HG03442 (cell line): ENCODE measurements around the gene SLC22A1.
A peak's percentile ranks its signal among the peaks of the same experiment; 100 is the strongest.
"Not testable (repeated sequence)": the region's sequence is repeated elsewhere in the genome, so short reads cannot be mapped to it uniquely, and the experiment has no call there.

Source experiments
- ATAC-seq: cut with Tn5 transposase; IDR thresholded peaks from one replicate; pipeline ENCODE4 v1.9.1; 2021; ENCODE audit warnings: mild to moderate bottlenecking, moderate library complexity; ENCODE audit not compliant: unreplicated experiment

SLC22A1 gene

DNA sequence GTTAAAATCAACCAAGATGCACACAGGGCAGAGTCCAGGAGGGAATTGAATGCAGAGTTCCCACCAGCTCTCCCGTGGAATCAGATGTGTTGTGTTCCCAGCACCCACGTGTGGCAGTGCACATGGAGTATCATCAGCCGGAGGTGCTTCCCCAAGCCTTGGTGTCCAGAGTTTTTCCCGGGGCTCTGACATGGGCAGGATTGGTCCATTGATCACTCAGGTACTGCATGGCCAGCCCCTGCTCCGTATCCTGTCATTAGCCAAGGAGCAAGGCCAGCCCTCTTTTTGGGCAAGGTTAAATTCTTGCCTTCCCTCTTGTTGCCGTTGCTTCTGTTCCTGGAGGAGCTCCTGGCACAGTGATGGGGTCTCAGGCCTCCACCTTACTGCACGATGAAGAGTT is 28.6 kb upstream of the SLC22A1 start:
- ATAC-seq, result no peak

DNA sequence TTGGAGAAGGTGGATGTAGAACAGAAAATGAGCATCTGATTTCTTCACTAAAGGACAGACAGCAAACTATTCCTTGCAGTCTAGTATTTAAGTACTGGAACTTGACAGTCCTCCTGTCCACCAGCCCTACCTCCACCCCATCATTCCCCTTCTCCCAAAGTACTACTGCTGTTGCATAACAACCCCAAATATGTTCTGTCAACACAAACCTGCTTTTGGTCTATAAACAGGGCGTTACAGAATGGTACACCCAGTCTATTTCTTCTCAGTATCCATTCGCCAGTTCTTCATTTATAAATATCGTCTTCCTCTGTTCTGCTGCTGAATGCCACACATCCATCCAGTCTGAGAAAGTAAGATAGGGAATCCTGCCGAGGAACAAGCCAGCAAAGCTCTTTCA is 27.7 kb upstream of the SLC22A1 start:
- no peak for ATAC-seq

DNA sequence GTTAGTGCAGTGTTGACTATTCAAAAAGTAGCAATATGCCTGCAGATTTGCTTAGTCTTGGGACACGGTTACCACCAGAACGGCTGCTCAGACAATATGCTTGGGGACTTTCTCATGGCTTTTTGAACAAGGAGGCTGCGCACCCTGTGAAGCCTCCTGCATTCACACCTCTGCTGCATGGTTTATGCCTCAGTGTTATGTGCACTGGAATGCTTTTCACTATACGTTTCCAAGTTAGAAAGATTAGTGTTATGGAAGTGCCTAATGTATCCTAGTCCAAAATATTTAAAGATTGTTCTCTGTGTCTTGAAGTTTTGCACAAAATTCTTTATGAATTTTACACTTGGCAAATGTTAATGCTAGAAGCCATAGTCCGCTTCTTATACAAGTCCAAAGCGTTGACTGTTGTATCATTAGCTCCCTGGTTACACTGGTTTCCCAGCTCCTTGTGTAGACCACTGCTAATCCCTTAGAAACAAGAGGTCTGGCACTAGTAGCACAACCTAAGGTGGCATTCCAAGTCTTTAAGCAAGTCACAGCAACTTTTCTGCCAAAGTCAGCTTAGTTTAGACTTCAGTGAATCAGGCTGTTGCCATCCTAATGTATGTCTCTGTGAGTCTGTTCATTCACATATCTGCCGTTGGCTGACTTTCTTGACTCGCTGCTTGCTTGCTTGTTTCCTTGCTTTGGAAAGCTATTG is 26.3 kb upstream of the SLC22A1 start:
- no peak for ATAC-seq

DNA sequence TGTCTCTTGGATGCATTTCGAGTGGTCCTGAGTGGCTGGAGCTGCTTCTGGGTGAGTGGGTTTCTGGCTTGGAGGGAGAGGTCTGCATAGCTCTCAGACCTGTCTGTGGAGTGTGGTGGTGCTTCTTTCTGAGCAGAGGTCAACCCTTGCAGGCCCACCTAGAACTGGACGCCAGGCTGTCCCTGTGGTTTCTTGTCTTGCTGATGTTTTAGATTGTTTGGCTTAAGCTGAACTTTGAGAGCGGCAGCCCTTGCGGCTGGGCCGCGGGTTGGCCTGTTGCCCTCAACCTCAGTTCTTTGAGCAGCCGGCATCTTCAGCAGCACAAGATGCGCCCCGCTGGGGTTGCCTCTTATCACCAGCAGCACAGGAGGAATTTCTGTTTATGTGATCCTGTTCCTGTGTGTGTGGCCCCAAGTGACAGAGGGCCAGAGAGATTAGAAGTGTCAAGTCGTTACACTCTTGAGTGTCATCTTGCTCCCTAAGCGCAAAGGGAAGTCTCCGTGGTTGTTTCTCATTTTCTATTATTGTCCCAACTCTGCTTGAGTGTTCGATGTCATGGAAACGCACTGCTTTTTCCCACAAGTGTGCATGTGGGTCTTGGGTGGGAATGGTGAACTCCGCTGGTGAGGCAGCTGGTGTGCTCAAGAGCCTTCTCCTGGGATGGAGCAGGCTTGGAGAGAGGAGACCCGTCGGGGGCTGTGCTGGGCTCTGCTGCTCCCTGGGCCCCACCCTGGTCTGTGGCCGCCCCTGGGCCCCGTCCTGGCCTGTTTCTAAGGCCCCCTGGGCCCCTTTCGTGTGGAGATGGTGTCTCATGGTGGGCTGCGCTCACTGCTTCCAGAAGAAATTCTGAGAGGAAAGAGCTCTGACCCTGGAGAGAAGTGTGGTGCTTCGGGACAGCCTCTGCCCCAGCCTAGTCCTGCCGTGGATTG is 20.1 kb upstream of the SLC22A1 start:
- ATAC-seq, result no peak

DNA sequence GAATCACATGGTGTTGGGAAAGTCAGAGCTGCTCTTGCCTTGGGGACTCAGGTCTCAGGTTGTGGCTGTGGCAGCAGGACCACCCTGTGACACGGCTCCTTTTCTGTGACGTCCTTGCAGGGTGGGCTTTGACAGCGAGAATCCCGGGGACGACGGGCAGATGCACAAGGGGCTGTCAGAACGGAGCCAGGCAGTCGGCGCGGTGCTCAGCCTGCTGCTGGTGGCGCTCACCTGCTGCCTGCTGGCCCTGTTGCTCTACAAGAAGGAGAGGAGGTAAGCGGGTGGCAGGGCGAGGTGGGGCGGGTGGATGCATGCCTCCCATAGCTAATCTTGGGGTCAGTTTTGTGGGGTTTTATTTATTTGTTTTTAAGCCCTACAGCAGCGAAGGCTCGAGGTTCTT is 19.2 kb upstream of the SLC22A1 start:
- no peak for ATAC-seq

DNA sequence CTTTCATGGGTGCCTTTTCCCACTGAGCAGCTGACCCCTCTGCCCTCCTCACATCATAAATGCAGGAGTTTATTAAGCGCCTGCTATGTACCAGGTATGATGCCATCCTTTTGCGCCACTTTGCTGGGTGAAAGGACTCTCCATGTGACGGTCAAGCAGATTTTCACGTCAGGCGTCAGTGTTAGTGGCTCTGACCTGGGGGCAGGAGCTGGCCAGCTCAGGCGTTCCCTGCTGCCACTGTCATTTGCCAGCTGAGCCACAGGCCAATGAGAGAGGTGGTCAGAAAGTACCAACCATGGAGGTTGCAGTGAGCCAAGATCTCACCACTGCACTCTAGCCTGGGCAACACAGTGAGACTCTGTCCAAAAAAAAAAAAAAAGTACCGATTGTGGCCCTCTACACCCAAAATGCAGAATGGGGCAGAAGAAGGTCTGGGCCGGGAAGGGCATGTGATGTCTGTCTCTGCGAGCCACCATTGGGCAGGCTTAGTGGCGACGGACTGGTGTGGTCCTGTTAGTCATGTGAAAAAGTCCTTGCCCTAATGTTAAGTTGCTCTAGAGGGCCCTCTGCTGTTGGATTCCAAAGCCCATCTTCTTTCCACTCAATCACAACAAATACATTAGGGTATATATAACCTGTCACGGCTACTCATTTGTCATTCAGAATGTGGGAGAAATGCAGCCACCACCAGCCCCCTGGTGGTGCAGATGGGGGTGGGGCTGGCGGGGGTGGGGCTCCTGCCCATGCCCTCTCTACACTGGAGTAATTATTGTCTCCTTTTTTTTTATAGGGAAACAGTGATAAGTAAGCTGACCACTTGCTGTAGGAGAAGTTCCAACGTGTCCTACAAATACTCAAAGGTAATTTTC is 18.4 kb upstream of the SLC22A1 start:
- peak; percentile 47 for ATAC-seq

DNA sequence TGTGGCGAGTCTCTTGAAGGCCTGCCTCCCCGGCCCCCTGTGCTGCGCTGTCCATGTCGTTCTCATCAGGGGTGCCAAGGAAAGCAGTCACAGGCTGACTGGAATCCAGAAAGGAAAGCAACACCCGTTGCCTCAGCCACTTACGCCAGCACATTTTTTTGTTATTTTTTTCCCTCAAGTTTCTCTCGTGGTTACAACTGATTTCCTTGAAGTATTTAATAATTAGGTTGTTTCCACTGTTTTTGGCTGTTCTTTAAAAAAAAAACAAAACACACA is 17.9 kb upstream of the SLC22A1 start:
- ATAC-seq, result no peak

DNA sequence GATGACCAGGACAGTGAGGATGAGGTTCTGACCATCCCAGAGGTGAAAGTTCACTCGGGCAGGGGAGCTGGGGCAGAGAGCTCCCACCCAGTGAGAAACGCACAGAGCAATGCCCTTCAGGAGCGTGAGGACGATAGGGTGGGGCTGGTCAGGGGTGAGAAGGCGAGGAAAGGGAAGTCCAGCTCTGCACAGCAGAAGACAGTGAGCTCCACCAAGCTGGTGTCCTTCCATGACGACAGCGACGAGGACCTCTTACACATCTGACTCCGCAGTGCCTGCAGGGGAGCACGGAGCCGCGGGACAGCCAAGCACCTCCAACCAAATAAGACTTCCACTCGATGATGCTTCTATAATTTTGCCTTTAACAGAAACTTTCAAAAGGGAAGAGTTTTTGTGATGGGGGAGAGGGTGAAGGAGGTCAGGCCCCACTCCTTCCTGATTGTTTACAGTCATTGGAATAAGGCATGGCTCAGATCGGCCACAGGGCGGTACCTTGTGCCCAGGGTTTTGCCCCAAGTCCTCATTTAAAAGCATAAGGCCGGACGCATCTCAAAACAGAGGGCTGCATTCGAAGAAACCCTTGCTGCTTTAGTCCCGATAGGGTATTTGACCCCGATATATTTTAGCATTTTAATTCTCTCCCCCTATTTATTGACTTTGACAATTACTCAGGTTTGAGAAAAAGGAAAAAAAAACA is 16.6 kb upstream of the SLC22A1 start:
- ATAC-seq, result no peak

DNA sequence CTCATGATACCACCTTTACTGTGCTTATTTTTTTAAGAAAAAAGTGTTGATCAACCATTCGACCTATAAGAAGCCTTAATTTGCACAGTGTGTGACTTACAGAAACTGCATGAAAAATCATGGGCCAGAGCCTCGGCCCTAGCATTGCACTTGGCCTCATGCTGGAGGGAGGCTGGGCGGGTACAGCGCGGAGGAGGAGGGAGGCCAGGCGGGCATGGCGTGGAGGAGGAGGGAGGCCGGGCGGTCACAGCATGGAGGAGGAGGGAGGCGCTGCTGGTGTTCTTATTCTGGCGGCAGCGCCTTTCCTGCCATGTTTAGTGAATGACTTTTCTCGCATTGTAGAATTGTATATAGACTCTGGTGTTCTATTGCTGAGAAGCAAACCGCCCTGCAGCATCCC is 15.6 kb upstream of the SLC22A1 start:
- ATAC-seq, result no peak

DNA sequence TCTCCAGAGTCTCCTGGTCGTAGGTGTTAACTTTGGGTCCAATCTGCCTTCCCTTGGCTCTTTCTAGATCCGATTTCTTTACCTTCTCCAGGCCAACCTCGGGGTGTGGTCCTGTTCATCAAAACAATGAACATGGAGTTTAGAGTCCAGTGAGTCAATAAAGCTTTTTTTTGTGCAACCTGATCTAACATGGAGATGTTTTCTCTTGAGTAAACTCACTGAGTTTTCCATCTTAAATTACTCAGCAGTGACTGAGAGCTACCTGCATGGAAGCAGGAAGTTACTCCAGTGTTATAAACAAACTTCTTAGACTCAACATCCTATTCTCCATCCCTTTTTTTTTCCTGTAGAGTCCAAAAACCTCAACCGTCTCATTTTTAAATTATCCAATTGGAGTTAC is 14.9 kb upstream of the SLC22A1 start:
- ATAC-seq, result no peak

DNA sequence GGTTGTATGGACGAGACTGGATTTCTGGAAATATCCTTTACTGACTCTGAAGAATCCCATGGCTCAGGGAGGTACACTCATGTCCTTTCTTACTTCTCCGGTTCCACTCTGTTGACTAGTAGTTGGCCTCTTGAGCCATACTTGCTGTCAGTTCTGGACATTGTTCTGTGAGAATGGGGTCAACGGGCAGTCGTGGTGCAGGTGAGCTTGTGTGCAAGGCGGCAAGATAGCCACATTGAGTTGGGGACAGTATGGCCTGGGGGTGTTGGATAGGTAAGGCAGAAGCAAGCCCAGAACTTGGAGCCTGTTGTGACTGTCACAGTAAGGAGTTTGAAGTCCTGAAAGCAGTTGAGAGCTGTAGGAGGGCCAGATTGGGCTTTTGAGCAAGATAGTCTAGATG is 13.5 kb upstream of the SLC22A1 start:
- no peak for ATAC-seq

DNA sequence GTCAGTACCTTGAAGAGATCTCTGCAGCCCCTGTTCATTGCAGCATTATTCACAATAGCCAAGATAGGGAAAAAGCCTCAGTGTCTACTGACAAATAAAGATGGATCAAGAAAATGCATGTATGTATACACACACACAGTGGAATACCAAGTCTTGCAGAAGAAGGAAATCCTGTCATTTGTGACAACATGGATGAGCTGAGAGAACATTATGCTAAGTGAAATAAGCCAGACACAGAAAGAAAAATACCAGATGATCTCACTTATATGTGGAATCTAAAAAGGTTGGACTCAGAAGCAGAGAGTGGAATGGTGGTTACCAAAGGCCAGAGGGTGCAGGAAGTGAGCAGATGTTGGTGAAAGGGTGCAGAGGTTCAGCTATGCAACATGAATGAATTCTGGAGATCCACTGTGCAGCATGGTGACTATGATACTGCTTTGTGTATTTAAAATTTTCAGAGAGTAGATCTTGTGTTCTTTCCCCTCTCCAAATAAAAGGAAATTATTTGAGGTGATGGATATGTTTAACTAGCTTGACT is 11.0 kb upstream of the SLC22A1 start:
- ATAC-seq, result no peak

DNA sequence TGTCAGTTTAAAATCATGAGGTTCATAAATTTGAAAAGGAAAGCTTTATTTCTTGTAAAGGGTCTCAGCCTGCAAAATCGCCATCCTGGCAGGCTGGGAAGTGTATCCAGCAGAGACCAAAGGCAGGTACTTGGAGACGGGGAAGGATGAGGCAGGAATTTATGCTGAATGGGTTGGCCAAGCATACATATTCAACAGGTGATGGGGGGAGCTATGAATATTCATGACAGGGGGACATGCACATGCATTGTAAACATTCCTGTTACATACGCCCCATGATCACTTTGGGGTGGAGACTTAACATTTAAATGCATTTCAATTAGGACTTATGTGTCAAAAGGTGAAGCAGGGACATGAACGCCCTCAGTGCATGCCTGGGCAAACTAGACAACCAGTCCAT is 9.8 kb upstream of the SLC22A1 start:
- ATAC-seq, result no peak

DNA sequence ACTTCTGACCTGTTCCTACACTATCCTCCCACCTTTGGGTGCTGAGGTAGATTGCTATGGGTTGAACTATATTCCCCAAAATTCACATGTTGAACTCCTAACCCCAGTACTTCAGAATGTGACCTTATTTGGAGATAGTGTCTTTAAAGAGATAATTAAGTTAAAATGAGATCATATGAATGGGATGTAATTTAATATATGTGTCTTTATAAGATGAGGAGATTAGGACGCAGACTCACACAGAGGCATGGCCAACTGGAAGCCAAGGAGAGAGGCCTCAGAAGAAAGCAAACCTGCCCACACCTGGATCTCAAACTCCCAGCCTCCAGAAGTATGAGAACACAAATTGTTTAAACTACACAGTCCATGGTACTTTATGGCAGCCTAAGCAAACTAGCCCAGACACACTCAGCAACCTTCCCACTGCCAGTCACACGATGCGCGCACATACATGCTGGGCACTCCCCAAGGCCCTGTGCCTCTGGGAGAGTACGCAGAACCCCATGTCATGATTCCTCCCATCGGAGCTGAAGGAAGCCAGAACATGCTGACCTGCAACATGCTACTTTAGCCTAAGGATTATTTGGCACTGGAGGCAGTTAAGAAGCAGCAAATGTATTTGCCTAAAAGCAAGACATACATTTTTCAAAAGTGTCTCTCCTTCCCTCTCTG is 8.9 kb upstream of the SLC22A1 start:
- no peak for ATAC-seq

DNA sequence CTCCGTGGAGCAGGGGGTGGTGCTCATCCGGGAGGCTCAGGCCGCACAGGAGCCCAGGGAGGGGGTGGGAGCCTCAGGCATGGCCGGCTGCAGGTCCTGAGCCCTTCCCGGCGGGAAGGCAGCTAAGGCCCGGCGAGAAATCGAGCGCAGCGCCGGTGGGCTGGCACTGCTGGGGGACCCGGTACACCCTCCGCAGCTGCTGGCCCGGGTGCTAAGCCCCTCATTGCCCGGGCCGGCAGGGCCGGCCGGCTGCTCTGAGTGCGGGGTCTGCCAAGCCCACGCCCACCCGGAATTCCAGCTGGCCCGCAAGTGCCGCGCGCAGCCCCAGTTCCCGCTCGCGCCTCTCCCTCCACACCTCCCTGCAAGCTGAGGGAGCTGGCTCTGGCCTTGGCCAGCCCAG is 7.1 kb upstream of the SLC22A1 start:
- ATAC-seq, result not testable (repeated sequence)

DNA sequence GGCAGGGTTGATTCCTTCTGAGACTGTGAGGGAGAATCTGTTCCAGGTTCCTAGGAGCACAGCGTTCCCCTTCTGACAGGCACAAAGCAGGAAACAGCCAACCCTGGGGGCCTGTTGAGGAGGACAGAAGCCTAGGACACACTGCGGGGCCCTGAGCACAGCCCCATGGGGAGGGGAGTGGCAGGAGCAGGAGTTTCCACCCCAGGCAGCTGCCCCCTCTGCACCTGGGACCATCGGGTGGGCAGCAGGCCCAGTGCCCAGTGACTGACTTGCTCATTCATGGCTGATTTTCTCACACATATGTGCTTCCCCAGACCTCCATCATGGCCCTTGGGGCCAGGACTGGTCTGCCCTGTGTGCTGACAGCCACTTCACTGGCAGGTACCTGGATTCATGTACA is 6.2 kb upstream of the SLC22A1 start:
- no peak for ATAC-seq

DNA sequence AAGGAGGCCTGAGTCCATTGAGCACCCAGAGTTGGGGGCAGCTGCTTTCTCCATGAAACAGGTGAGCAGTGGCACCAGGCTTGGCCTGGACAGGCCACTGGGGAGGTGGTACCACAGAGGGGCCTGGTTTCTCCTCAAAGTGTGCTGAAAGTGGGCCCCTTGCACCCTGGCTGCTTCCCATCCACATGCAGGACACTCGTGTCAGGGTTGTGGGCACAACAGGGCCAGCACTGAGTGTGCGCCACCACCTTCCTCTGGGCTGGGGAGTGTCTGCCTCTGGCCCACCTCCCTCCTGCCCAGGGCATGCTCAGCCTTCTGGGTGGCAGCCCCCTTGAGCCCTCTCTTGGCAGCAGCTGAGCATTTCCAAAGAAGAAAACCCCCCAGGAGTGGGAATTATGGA is 5.2 kb upstream of the SLC22A1 start:
- ATAC-seq, result no peak

DNA sequence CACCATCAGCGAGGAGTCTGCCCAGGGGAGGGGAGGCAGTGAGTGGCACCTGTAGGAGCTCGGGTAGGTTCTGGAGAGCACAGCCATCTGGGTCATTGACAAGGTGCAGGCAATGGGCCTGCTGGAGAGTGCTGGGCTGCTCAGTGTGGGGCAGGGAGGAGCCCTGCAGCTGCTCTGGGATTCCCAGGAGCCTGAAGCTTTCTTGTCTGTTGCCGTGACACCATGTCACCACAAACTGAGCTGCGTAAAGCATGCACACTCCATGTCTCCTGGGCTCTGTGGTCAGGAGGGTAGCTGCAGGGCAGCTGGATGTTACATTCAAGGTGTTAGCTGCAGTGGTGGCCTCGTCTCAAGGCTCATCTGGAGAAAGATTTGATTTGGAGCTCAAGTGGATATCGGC is 4.5 kb upstream of the SLC22A1 start:
- ATAC-seq, result no peak

DNA sequence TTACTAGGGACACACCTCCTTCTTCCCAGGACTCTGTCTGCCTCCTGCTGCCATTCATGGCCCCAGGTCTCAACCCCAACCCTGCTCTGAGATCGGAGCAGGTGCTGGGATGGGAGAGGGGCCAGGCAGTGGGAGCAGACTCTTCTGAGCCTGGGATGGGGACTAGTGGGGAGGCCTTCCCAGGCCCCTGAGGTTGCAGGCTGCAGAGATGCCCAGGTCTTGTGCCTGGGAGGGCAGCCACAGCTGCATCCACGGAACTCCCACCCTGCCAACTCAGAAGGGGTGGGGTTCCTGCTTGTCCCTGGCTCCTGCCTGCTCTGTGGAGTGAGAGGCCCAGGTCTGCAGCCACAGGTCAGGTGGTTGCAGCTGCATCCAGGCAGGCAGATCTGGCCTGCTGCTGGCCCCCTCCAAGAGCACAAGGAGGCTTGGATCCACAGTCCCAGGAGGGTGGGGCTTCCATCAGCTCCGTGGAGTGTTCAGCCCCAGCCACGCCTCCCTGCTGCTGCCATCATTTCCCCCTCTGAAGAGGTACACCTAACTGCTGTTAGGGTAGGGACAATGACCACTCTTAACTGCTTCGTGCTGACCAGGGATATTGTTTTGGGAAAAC is 2.9 kb upstream of the SLC22A1 start:
- ATAC-seq, result no peak

DNA sequence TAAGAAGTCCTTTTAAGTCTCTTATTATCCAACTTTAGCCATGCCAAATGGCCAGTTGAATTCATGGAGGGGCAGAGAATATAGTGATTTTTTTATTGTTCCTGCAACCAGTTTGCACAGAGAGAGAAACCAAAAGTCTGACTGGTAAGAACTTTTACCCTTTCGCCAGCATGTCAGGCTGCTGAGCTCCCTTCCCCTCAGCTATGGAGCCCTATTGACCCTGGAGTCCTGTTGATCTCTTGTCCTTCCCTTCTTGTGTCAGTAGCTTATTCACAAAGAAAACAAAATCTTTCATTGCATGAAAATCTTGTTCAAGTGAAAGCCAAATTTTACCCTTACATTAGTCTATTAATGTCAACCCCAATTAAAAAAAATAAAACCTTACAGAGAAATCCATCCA is 1.5 kb upstream of the SLC22A1 start:
- ATAC-seq, result no peak
